ENCODE measurements around the gene EEF1A2.
"Not testable (repeated sequence)": the region's sequence is repeated elsewhere in the genome, so short reads cannot be mapped to it uniquely, and the experiment has no call there.

EEF1A2 gene

DNA sequence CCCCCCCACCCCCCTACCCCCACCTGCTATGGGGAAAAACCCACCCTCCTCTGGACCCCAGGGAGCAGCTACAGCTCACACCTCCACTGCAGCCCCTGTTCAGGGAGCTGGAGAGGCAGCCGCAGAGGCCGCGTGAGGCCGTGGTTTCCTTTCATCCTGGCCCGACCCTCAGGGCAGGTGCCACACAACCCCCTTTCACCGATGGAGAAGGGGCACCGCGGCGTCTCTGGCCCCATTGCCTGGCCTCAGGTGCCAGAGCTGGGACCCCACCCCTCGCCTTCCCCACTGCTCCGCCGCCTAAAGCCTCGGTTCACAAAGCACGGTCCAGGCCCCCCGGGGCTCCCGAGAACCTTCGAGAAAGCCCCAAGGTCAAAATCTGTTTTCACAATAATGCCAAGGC is 14.6 kb downstream of the EEF1A2 start:
- no peak for DNase-seq

- no peak for DNase-seq
These were observed 15.0 kb downstream of the EEF1A2 start for GRCh38 chr20:63483834-63484233.

- DNase-seq = no peak
These were observed 16.8 kb downstream of the EEF1A2 start for GRCh38 chr20:63482021-63482587.

- DNase-seq = no peak
These were observed 17.4 kb downstream of the EEF1A2 start for GRCh38 chr20:63481503-63481902.

DNA sequence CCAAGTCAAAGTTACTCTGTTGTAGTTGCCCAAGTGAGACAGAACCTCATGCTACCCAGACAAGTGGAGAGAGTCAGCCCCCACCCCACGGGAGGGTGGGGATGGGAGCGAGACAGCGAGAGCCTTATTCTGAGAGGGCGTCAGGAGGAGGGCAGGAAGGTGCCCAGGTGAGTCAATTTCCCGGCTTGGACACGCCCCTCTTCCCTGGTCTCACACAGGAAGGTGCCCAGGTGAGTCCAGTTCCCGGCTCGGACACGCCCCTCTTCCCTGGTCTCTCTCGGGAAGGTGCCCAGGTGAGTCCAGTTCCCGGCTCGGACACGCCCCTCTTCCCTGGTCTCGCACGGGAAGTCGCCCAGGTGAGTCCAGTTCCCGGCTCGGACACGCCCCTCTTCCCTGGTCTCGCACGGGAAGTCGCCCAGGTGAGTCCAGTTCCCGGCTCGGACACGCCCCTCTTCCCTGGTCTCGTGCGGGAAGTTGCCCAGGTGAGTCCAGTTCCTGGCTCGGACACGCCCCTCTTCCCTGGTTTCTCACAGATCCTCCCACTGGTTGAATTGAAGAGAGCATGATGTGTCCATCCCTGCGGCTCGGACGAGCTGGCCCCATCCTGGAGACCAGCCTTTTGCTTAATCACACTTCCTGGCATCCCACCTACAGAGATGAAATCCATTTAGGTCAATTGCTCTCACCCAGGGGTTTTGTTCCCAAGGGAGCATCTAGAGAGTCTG is 19.0 kb downstream of the EEF1A2 start:
- DNase-seq = not testable (repeated sequence)

DNA sequence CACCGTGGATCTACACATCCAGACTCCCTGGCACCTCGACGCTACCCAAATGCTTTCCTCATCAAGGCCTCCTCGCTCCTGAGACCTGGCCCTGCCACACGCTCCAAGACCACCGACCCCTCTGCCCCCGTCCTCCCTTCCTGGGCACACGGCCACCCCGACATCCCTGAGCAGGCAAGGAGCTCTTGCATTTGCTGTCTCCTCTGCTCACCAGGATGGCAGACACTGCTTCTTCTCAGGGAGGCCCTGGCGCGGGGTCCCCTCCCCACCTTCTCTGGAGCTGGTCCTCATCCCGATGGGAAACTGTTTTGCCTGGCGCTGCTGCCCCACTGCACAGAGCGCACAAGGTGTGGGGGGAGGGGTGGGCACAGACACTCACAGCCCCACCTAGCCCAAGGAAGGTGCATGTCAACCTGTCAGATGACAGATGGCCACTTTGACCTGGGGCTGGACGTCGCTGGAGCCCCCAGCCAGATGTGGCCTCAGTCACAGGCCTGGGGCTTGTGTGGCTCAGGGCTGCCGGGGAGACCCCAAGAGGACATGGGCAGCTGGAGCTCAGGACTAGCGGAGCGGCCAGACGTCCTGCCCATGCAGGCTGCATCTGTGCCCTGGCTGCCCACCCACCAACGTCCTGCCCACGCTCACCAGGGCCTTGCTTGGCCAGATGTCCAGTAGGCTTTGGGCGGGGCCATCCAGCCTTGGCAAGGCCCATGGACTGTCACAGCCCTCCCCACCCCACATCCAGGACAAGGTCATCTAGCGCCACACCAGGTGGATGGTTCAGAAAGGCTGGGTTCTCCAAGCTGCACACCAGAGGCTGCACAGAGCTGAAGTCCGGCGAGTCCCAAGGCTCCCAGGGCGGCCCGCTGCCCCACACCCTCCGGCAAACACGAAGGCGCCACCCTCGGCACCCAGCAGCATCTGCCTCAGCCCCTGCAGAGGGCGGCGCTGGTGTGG is 20.3 kb downstream of the EEF1A2 start:
- no peak for DNase-seq

- DNase-seq = no peak
These were observed 20.9 kb downstream of the EEF1A2 start for GRCh38 chr20:63477944-63478343.

DNA sequence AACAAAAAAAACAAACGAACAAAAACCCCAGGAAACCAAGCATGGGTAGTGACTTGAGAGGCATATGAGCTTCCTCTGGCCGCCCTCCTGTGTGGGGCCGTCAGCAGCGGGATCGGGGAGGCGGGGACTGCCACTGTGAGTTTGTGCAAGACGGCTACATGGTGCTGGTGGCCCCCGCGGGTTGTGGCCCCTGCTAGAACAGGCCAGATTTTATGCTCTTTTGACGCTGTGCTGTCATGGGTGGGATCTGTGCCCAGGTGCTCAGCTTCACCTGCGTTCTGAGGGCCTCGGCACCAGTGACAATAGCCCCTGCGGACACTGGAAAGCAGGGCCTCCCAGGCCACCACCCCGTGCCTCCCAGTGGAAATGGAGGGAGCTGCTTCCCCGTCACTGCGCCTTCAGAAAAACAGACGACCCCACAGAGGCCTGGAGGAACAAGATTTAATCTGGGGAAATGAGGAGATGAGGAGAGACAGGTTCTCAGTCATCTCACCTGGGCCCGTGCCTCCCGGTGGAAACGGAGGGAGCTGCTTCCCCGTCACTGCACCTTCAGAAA is 21.7 kb downstream of the EEF1A2 start:
- DNase-seq = no peak

DNA sequence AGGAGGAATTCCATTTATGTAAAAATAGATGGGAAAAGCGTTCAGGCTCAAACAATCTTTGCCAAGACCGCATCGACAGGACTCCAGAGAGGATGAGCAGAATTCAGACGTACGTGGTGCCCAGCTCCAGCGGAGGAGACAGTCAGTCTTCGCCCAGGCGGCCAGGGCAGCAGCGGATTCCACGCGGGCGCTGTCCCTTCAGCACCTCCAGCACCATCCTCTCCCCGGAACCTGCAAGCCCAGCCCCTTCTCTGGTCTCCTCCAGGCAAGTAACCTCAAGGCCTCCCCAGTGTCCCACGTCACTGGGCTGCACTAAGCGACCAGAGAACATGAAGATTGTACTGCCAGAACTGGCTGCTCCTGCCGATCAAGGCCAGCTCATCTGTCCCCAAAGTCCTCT is 23.7 kb downstream of the EEF1A2 start:
- no peak for DNase-seq

- no peak for DNase-seq
These were observed 25.1 kb downstream of the EEF1A2 start for GRCh38 chr20:63473555-63474449.

DNA sequence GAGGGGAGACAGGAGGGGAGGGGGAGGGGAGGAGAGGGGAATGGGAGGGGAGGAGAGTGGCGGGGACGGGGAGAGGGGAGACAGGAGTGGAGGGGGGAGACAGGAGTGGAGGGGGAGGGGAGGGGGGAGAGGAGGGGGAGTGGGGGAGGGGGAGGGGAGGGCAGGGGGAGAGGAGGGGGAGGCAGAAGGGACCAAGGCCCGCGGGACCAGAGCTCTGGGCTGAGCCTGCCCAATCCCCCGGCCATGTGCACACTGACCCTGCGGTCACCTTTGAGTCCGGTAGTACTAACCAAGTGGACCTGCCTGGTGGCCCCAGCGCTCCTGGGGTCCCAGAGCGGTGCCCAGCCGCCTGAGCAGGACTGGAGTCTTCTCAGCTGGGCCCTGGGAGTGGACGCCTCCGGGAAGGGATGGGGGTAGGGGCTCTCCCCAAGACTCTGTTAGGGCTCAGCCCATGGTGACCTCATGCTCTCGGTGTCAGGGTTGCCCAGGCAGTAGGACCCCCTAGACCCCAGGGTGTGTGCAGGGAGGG is 26.0 kb downstream of the EEF1A2 start:
- no peak for DNase-seq

DNA sequence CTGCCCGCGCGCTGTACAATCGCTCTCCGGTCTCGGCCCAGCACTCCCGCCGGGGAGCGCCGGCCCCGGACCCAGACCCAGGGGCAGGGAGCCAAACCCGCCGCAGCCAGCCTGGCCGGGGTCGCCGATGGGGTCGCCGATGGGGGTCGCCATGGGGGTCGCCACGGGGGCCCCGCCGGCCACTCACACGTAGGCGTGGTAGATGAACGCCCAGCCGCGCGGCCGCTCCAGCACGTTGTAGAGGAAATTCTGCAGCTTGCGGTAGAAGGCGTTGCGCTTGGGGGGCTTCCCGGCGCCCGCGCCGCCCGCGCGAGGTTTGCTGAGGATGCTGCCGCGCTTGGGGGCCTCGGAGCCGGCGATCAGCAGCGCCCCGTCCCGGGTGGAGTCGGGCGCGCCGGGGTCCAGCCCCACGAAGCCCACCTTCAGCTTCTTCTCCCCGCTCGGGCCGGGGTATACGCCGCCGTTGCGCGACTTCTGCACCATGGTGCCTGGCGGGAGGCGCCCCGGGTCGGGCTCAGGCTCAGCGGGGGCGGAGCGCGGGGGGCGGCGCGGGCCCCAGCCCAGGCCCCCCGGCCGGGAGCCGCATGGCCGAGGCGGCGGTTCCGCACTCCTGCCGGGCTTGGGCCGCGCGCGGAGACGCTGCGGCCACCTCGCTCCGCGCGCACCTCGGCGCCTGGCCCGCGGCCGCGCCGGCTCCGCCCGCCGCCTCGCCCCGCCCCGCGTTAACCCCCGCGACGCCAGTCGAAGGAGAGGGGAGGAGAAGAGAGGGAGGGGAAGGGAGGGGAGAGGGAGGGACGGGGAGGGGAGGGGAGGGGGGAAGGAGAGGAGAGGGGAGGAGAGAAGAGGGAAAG is 26.7 kb downstream of the EEF1A2 start, which contains the start of gene KCNQ2:
Gene KCNQ2 (minus strand): TSS at position 675 of the 851 bp plus-strand sequence. CDS start 192 bp downstream, at position 483.
- DNase-seq = no peak

DNA sequence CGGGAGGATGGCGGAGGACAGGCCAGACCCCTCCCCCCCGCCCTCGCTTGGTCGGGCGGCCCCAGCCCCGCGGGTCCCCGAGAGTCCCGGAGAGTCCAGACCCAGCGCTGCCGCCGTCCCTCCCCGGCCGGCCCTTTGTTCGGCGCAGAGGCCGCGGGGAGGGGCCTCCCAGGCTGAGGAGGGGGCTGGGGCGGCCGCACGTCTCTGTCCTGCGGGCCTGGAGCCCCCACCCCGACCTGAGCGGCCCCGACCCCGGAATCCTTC is 27.2 kb downstream of the EEF1A2 start:
- DNase-seq = no peak

- no peak for DNase-seq
These were observed 27.7 kb downstream of the EEF1A2 start for GRCh38 chr20:63471002-63471716.

DNA sequence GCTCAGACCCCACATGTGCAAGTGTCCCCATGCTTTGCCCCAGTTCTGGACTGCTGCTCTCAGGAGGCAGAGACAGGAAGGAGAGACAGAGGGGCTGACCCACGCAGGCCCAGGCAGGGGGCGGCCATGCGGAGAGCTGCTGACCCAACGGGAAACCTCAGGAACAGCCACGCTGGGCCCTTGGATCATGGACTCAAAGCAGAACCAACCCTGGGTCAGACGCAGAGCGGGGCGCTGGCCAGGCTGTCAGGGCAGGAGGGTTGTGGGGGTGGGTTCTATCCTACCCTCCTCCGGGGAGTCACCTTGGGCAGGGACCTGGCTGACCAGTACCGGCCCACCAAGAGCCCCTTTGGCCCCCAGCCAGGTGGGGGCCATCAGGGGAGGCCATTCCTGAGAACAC is 28.5 kb downstream of the EEF1A2 start:
- no peak for DNase-seq

DNA sequence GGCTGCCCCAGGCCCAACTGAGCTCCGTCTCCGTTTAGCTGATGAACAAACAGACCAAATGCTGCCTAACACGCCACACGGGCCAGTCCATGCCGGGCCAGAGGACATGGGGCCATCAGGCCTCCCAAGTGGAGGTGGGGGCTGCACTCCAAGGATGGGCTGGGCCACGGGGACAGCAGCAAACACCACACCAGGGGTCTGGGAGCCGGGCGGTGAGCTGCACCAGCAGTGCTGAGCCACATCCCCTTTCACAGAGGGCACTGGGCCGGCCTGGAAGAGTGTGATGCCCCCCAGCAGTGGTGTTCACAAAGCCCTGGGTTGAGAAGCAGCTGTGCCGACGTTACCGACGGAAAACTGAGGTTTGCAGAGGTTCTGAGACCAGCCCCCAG is 29.2 kb downstream of the EEF1A2 start:
- no peak for DNase-seq

GRCh38 chr20:63469019-63469712 is 29.7 kb downstream of the EEF1A2 start:
- no peak for DNase-seq

GRCh38 chr20:63468421-63468820 is 30.5 kb downstream of the EEF1A2 start:
- DNase-seq = no peak

DNA sequence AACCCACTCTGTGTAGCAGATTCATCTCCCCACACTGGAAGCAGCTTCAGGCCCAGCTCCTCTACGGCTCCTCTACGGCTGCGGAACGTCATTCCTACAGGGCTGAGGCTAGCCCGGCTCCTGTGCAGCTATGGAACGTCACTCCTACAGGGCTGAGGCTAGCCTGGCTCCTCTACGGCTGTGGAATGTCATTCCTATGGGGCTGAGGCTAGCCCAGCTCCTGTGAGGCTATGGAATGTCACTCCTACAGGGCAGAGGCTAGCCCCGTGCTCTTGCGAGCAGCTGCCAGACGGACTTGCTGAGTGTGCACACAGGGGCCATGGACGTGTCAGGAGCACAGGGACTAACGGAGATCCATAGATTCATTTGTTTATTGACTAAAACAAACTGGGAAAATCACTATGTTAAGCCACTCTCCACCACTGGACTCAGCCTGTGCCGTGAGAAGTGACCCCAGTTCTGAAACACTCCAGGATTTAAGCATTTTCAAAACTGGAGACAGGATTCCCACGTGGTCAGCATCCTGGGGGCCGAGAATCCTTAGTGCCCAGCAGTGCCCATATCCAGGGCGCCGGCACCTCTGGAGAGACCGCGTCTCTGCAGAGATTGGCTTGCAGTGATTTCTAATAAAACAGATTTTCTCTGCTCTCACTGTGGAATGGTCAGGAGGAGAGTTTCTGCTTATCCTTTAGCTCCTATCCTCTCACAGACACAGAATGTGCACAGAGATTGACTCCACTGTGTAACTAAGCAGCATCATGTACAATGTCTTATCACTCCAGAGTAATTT is 31.4 kb downstream of the EEF1A2 start:
- DNase-seq = no peak
